Cardiac septum (tissue), 1 donor: ENCODE results near the gene NUP50. TPM values are rescaled to one million over a fixed set of nuclear protein-coding genes. Genes with fewer than 3 reads are reported as not detected.

Source experiments
- DNase-seq: peaks from one replicate; pipeline ENCODE4 v3.0.0-alpha.2; 2020; ENCODE audit warnings: low spot score
- intact Hi-C: fragments of 100-400 bp; cut with DNase I; formaldehyde crosslinking; loops from one replicate; pipeline ENCODE4 v1.14.0; 2022
- total RNA-seq: library from RNA; stranded (reverse); fragmentation: NEBNext Ultra II Directional; extraction: Animal tissue kit (Norgen Biotek cat#: 25700); gene quantifications from one replicate; pipeline ENCODE4 v1.2.1, GENCODE V29; 2021
- donor health status: DM: no; HTN: no; CAD: no.

NUP50 gene
- total RNA-seq, 1 donor from 2014 or later, result 13.4 TPM

- no peak for DNase-seq
- intact Hi-C loops, result no loop called here
Observed at GRCh38 chr22:45155050-45155840, 8.5 kb upstream of the NUP50 start.

GRCh38 chr22:45157907-45158306, 5.8 kb upstream of the NUP50 start:
- intact Hi-C loops, result no loop called here
- no peak for DNase-seq

GRCh38 chr22:45159652-45160462, 3.9 kb upstream of the NUP50 start:
- DNase-seq, result no peak
- intact Hi-C loops, result loop anchor here (10.0 kb wide), 1 partner anchor 85 kb away; the partner anchor contains the start of gene KIAA0930

- DNase-seq, result no peak
- intact Hi-C loops, result loop anchor here (10.0 kb wide), 1 partner anchor 82 kb away; the partner anchor contains the start of gene KIAA0930
Observed at GRCh38 chr22:45162531-45162930, 1.2 kb upstream of the NUP50 start.

- DNase-seq, result no peak
- intact Hi-C loops, result loop anchor here (10.0 kb wide), 1 partner anchor 82 kb away; the partner anchor contains the start of gene KIAA0930
Observed at GRCh38 chr22:45163099-45163450, 650 bp upstream of the NUP50 start.

- DNase-seq, result no peak
- intact Hi-C loops, result loop anchor here (10.0 kb wide), 1 partner anchor 80 kb away; the partner anchor contains the start of gene KIAA0930
Observed at GRCh38 chr22:45164270-45165088, 754 bp downstream of the NUP50 start.

- no peak for DNase-seq
- intact Hi-C loops, result loop anchor here (10.0 kb wide), 1 partner anchor 78 kb away; the partner anchor contains the start of gene KIAA0930
Observed at GRCh38 chr22:45166932-45167331, 3.2 kb downstream of the NUP50 start.

GRCh38 chr22:45169591-45170466, 6.1 kb downstream of the NUP50 start:
- DNase-seq, result no peak
- intact Hi-C loops, result loop anchor here (10.0 kb wide), 1 partner anchor 75 kb away; the partner anchor contains the start of gene KIAA0930

- intact Hi-C loops, result no loop called here
- no peak for DNase-seq
Observed at GRCh38 chr22:45171830-45172229, 8.1 kb downstream of the NUP50 start.

GRCh38 chr22:45172881-45173585, 9.3 kb downstream of the NUP50 start:
- intact Hi-C loops, result no loop called here
- no peak for DNase-seq

GRCh38 chr22:45179276-45180049, 15.7 kb downstream of the NUP50 start:
- intact Hi-C loops, result no loop called here
- DNase-seq, result no peak

- intact Hi-C loops, result no loop called here
- no peak for DNase-seq
Observed at GRCh38 chr22:45180146-45180679, 16.5 kb downstream of the NUP50 start.

GRCh38 chr22:45181240-45181639, 17.5 kb downstream of the NUP50 start:
- intact Hi-C loops, result no loop called here
- DNase-seq, result no peak

GRCh38 chr22:45181766-45182165, 18.0 kb downstream of the NUP50 start:
- DNase-seq, result no peak
- intact Hi-C loops, result no loop called here

- DNase-seq, result no peak
- intact Hi-C loops, result no loop called here
Observed at GRCh38 chr22:45183974-45184373, 20.2 kb downstream of the NUP50 start.

- intact Hi-C loops, result no loop called here
- DNase-seq, result no peak
Observed at GRCh38 chr22:45185718-45186514, 22.2 kb downstream of the NUP50 start.
